Tibial nerve (tissue), 4 donors: Measurements from ENCODE around the gene SDHAF4.

Experiments
- CTCF ChIP-seq, 5 experiments: fragments of 200-600 bp in 3 of 5; fragments of 450-650 bp in 2 of 5; sonication (generic) in 3 of 5; IDR thresholded peaks; one replicate each; pipeline ENCODE4 v1.5.1; 2016 to 2019; ENCODE audit warnings: antibody characterized with exemption in 5 of 5, mild to moderate bottlenecking in 3 of 5, moderate library complexity in 2 of 5
- EP300 ChIP-seq, 2 donors: sonication (generic); formaldehyde crosslinking; IDR thresholded peaks; one replicate each; pipeline ENCODE4 v1.6.1; 2017; ENCODE audit warnings: antibody characterized with exemption in 2 of 2, mild to moderate bottlenecking in 1 of 2
- POLR2A ChIP-seq, 2 donors: fragments of 450-650 bp; IDR thresholded peaks; one replicate each; pipeline ENCODE4 v1.6.1; 2017; ENCODE audit warnings: antibody characterized with exemption in 2 of 2, mild to moderate bottlenecking in 2 of 2, moderate library complexity in 2 of 2

- TF ChIP-seq CTCF (IDR thresholded peaks at IDR 0.05) (no peak), POLR2A (IDR thresholded peaks at IDR 0.05) (no peak), EP300 (IDR thresholded peaks at IDR 0.05) (no peak)
Observed at GRCh38 chr6:70563530-70563929, 3.2 kb upstream of the SDHAF4 start.
